GM19239 (cell line): ENCODE data around the gene TPSG1.
"Not testable (repeated sequence)": the region's sequence is repeated elsewhere in the genome, so short reads cannot be mapped to it uniquely, and the experiment has no call there.

ENCODE experiments used
- DNase-seq: peaks from one replicate; pipeline ENCODE4 v3.0.0; 2011; ENCODE audit warnings: low spot score; ENCODE audit not compliant: insufficient read length
- FAIRE-seq: peaks from 2 replicates; lab custom pipeline; 2011; peaks lifted over from hg19 to GRCh38; lab: Jason Lieb, UNC

Gene TPSG1

GRCh38 chr16:1199347-1200013 is 25.6 kb downstream of the TPSG1 start:
- no peak for DNase-seq
- no peak for FAIRE-seq

GRCh38 chr16:1198671-1199346 is 26.3 kb downstream of the TPSG1 start:
- DNase-seq, FAIRE-seq: not testable (repeated sequence)

- DNase-seq (no peak), FAIRE-seq (no peak)
Observed at GRCh38 chr16:1198194-1198593, 26.9 kb downstream of the TPSG1 start.

DNA sequence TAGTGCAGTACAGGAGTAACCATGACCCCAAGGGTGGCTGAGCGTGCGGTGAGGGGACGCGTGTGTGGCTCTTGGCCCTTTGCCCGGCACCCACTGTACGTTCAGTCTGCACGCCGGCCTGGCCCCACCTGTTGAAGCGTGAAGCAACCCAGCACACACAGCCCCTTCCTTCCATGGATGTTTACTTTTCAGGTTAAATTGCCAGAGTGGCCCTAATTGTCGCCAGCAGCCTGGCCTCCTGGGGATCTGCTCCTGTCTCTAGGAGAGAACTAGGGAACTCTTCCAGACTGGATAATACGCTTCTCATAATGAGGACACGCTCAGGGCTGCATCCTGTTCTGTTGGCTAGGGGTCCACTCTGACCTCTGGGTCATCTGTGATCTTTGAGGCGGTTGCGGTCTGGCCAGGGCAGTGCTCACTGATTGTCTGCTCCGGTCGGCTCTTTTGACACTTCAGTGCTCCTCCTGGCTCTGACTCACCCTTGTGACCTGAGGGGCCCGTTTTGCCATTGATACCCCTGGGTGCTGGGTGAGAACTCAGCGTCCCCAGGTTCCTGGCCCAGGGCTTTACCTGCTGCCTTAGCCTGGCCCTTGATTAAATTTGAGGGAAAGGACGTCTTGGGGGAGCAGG is 27.7 kb downstream of the TPSG1 start:
- FAIRE-seq = no peak
- DNase-seq = no peak

DNA sequence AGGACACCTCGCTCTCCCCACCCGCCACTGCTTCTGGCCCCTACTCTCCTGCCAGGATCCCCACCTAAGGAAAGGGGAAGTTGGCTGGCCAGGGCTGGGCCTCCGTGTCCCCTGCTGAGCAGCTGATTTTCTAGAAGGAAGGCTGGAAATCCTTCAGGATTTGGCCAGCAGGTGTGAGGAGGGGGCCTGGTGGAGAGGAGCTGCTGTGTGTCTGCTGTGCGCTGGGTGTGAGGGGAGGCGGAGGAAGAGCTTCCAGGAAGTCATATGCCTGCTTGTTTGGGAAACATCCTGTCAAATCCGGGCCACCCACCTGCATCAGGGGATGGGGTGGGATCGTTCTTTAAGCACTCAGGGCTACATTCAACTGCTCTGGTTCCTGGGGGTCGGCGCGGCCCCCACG is 28.6 kb downstream of the TPSG1 start:
- no peak for FAIRE-seq
- no peak for DNase-seq

- DNase-seq (no peak), FAIRE-seq (no peak)
Observed at GRCh38 chr16:1195393-1195666, 29.7 kb downstream of the TPSG1 start.

- no peak for FAIRE-seq
- no peak for DNase-seq
Observed at GRCh38 chr16:1194665-1195392, 30.2 kb downstream of the TPSG1 start.

- FAIRE-seq (no peak), DNase-seq (no peak)
Observed at GRCh38 chr16:1193825-1194581, 31.1 kb downstream of the TPSG1 start.

- DNase-seq (no peak), FAIRE-seq (no peak)
Observed at GRCh38 chr16:1193143-1193824, 31.8 kb downstream of the TPSG1 start.

- DNase-seq (no peak), FAIRE-seq (no peak)
Observed at GRCh38 chr16:1192384-1193073, 32.5 kb downstream of the TPSG1 start.

- not testable (repeated sequence) for FAIRE-seq, DNase-seq
Observed at GRCh38 chr16:1190789-1191188, 34.3 kb downstream of the TPSG1 start.

DNA sequence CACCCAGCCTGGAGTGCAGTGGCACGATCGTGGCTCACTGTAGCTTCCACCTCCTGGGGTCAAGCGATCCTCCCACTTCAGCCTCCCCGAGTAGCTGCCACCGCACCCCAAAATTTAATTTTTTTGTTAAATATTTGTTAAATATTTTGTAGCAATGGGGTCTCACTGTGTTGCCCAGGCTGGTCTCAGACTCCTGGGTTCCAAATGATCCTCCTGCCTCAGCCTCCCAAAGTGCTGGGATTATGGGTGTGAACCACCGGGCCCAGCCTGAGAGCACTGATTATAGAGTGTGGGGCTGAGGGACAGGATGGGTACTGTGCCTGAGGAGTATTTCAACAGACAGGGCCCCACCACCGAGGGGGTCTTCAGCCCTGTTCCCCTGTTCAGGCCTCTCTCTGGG is 35.6 kb downstream of the TPSG1 start:
- DNase-seq (no peak), FAIRE-seq (no peak)

DNA sequence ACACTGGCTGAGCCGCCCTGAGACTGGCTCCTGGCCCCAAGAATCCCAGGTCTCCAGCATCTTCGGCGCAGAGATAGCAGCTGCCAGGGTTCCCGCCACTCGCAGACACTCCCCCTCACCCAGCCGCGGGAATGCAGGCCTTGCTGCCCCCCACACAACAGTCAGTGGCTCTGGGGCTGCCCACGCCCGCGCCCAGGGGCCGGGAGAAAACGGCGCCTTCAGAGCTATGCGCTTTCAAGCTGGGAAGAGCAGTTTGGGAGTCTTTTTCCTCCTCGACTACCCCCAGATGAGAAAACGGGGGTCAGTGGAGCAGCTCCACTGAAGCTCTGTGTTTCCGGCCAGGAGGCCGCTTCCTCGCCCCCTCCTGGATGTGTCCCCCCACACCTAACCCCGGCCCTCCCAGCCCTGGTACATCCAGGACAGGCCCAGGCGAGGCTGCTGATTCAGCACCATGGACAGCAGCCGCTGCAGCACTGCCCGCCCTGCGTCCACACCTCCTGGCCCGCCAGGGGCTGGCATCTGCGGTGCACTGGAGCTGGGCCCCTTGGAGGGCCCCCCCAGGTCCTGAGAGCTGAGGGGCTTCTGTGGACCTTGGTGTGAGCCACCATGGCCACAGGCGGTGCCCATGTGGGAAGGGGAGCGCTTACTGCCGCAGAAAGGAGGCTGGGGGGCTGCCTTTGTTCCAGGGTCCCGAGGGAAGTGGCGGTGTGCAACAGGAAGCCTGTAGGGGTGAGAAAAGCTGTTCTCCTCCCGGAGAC is 36.5 kb downstream of the TPSG1 start:
- FAIRE-seq = no peak
- DNase-seq = peak; percentile 73

DNA sequence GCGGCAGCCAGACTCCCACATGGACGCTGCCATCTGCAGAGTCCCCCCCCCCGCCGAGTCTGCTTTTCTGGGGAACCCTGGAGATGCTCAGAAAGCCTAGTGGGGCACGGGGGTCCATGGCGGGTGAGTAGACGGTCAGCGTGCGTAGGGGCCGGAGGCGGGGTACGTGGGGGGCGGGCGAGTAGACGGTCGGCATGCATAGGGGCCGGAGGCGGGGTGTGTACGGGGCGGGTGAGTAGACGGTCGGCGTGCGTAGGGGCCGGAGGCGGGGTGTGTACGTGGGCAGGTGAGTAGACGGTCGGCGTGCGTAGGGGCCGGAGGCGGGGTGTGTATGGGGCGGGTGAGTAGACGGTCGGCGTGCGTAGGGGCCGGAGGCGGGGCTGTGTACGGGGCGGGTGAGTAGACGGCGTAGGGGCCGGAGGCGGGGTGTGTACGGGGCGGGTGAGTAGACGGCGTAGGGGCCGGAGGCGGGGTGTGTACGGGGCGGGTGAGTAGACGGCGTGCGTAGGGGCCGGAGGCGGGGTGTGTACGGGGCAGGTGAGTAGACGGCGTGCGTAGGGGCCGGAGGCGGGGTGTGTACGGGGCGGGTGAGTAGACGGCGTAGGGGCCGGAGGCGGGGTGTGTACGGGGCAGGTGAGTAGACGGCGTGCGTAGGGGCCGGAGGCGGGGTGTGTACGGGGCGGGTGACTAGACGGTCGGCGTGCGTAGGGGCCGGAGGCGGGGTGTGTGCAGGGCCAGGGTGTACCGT is 39.4 kb downstream of the TPSG1 start:
- DNase-seq, FAIRE-seq: not testable (repeated sequence)

DNA sequence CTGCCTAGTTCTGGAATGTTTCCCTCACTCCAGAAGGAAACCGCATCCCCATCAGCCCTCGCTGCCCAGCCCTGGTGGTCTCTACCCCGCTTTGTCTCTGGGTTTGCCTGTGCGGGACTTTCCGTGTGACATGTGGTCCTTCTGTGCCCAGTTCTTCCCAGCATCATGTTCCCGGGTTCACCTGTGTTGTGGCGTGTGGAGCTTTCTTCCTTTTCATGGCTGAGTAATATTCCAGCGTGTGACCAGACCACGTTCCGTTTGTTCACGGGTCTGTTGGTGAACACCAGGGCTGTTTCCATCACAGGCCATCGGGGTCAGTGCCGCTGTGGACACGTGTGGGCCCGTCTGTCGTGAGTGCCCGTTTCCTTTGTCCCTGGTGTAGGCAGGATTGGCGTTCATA is 40.1 kb downstream of the TPSG1 start:
- FAIRE-seq (no peak), DNase-seq (no peak)

GRCh38 chr16:1184156-1184868 is 40.8 kb downstream of the TPSG1 start:
- DNase-seq (no peak), FAIRE-seq (no peak)
